ENCODE measurements around the gene KIAA0232. TPM values are rescaled to one million over a fixed set of nuclear protein-coding genes. Genes with fewer than 3 reads are reported as not detected.
"Not testable (repeated sequence)": the region's sequence is repeated elsewhere in the genome, so short reads cannot be mapped to it uniquely, and the experiment has no call there.

KIAA0232 gene
- polyA plus RNA-seq, 12 donors = 18.7 to 25.5 (median 23.3) TPM; not detected in 1

- DNase-seq = no peak
Observed at GRCh38 chr4:6804082-6804752, 21.7 kb downstream of the KIAA0232 start.

GRCh38 chr4:6806924-6807626, 24.5 kb downstream of the KIAA0232 start:
- DNase-seq = no peak

- DNase-seq = no peak
Observed at GRCh38 chr4:6808259-6808658, 25.7 kb downstream of the KIAA0232 start.

GRCh38 chr4:6811165-6811564, 28.6 kb downstream of the KIAA0232 start:
- DNase-seq = no peak

GRCh38 chr4:6812766-6813165, 30.2 kb downstream of the KIAA0232 start:
- no peak for DNase-seq

- DNase-seq = no peak
Observed at GRCh38 chr4:6813725-6814124, 31.2 kb downstream of the KIAA0232 start.

- DNase-seq = no peak
Observed at GRCh38 chr4:6815029-6815836, 32.7 kb downstream of the KIAA0232 start.

- DNase-seq = no peak
Observed at GRCh38 chr4:6819295-6819694, 36.8 kb downstream of the KIAA0232 start.

GRCh38 chr4:6820695-6821094, 38.2 kb downstream of the KIAA0232 start:
- DNase-seq = no peak

- no peak for DNase-seq
Observed at GRCh38 chr4:6824071-6824470, 41.5 kb downstream of the KIAA0232 start.

- DNase-seq = no peak
Observed at GRCh38 chr4:6824772-6825402, 42.4 kb downstream of the KIAA0232 start.

- DNase-seq = no peak
Observed at GRCh38 chr4:6825403-6825802, 42.9 kb downstream of the KIAA0232 start.

GRCh38 chr4:6826781-6827508, 44.4 kb downstream of the KIAA0232 start:
- DNase-seq = no peak

GRCh38 chr4:6829086-6829485, 46.6 kb downstream of the KIAA0232 start:
- no peak for DNase-seq

- no peak for DNase-seq
Observed at GRCh38 chr4:6834867-6835266, 52.3 kb downstream of the KIAA0232 start.

- DNase-seq = not testable (repeated sequence)
Observed at GRCh38 chr4:6835616-6836015, 53.1 kb downstream of the KIAA0232 start.

- DNase-seq = not testable (repeated sequence)
Observed at GRCh38 chr4:6837106-6837505, 54.6 kb downstream of the KIAA0232 start.

GRCh38 chr4:6839579-6839978, 57.1 kb downstream of the KIAA0232 start:
- no peak for DNase-seq

GRCh38 chr4:6840062-6840976, 57.8 kb downstream of the KIAA0232 start:
- DNase-seq = no peak

GRCh38 chr4:6845027-6845426, 62.5 kb downstream of the KIAA0232 start:
- DNase-seq = no peak
